SKM-1 (cell line): ENCODE measurements around the gene ZFYVE21.
"Not testable (repeated sequence)": the region's sequence is repeated elsewhere in the genome, so short reads cannot be mapped to it uniquely, and the experiment has no call there.

Source experiments
- DNase-seq: peaks from one replicate; lab custom pipeline; 2025; ENCODE audit not compliant: unreplicated experiment; lab: John Stamatoyannopoulos, UW

ZFYVE21 gene

GRCh38 chr14:103691655-103692054 lies 24.0 kb upstream of the ZFYVE21 start:
- DNase-seq = not testable (repeated sequence)

DNA sequence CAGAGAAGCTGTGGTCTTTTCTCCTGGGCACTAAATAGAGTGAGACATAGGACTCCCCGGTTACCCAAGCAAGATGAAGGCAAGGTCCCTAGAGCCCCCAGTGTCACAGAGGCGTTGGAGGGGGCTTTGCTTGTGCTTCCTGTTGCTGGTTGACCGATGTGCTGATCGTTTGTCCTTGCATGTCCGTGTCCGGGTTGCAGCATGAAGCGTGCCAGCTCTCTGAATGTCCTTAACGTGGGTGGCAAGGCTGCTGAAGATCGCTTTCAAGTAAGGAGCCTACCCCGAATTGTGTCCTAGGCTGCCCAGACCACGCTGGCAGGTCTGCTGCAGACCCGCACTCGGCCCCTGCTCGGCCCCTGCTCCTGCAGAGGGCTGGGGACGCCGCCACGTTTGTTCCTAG lies 23.5 kb upstream of the ZFYVE21 start:
- DNase-seq = no peak

DNA sequence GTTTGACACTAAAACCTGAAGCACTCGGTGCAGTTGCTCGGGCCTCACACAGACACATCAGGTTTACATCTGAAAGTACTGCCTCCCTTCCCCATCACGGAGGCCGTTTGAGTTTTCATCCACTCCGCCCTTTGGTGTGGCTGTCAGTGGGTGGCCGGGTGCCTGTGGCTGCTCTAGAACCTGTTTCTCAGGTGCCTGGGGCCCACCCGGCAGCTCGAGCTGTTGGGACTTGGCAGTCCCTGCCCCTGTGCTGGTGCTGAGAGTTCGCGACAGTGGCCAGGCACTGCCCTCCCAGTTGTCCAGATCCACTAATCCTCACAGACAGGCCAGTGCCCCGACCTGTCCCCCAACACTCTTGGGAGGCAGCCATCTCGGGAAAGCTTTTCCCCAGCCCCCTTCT lies 22.7 kb upstream of the ZFYVE21 start:
- DNase-seq = no peak

DNA sequence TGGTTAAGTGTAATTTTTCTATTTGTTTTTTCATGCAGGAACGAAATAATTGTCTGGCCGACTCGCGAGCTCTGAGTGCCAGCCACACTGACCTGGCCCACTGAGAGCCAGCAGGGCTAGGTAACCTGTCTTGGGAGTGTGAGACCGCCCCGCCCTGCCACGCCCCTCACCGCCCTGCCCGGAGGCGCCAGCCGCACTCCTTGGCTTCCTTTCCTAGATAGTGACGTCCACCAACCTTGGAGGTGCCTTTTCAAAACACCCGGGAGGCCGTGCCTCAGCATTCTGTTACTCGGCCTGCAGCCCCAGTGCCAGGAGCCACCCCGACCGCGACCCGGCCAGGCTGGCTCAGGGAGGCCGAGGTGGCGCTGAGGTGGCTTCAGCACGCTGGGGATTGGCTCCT lies 22.1 kb upstream of the ZFYVE21 start:
- DNase-seq = no peak

DNA sequence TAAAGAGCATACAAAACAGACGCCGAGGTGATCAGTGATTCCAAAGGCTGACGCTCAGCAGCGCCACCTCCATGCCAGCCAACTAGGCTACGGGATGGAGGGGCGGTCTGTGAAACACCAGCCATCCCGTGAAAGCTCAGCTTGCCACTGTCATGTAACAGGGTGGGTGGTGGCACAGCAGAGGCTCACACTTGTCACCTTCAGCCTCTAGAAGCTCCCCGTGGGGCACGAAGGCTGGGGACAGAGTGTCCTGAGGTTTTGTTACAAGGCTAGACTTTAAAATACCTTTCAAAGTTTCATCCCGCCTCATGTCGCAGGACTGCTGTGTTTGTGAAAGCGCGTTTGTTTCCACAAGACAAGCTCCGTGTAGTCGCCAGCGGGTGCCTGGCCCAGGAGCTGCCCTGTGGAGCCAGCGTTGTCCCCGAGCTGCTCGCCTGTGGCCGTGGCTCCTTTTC lies 21.0 kb upstream of the ZFYVE21 start:
- DNase-seq = no peak

- DNase-seq = no peak
These were observed 20.1 kb upstream of the ZFYVE21 start for GRCh38 chr14:103695296-103696069.

GRCh38 chr14:103696070-103696402 lies 19.6 kb upstream of the ZFYVE21 start:
- DNase-seq = no peak

DNA sequence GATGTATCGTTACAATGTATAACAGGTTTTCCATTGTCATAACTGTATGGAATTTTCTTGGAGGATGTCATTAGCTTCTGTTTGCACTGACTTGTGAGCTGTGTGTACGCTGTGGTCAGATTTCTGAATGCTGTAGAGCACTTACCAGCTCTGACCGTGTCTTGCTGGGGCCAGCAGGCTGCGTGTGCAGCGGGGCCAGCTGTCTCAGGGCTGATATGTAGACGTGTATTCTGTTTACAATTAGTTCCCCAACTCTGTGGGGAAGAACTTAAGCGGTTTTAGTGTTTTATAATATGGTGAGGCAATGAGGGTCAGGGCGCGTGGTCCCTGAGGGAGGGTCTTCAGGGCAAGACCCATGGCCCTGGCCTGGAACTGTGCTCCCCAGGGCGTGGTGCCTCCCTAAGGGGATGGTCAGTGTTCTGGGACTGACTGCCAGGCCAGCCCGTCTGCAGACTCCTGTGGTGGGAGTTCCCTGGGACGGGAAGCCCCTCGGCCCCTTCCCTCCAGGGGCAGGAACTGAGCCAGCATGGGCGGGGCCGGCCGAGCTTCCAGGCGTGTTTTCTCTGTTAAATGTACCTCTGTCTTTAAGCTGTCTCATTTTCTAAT lies 19.0 kb upstream of the ZFYVE21 start:
- DNase-seq = no peak

- no peak for DNase-seq
These were observed 18.4 kb upstream of the ZFYVE21 start for GRCh38 chr14:103697206-103697602.

DNA sequence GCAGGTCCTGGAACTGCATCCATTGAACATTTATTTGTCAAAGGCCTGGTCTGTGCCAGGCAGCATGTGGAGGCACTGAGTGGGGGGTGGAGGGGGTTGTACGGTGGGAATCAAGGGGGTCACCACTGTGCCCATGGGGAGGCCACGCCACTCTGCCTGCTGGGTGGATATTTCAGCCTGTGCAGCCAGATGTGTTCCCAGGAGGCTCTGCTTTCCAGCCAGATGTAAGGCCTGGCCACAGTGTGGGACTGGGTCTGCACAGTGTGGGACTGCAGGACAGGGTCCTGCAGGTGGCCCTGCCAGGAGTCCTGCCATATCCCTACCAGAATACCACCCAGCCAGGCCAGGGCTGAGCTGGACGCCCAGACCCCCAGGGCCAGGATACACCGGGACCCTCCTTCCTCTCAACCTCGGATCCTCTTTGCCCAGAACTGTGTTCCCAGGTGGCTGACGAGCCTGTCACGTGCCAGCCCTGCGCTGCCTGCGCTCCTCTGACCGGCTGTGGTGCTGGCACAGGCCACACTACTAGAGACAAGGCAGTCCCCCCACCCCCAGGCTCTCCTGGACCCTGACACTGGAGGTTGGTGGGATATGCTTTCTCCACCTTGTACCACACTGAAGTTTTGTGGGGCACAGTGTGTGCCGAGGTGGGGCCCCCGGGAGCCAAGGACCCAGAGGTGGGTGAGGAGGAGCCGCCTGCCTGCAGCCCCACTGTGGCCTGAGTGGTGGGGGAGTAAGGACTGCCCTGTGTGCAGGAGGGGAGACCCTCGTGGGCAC lies 17.8 kb upstream of the ZFYVE21 start:
- no peak for DNase-seq

- no peak for DNase-seq
These were observed 17.0 kb upstream of the ZFYVE21 start for GRCh38 chr14:103698380-103699260.

GRCh38 chr14:103699261-103699661 lies 16.3 kb upstream of the ZFYVE21 start:
- DNase-seq = no peak

DNA sequence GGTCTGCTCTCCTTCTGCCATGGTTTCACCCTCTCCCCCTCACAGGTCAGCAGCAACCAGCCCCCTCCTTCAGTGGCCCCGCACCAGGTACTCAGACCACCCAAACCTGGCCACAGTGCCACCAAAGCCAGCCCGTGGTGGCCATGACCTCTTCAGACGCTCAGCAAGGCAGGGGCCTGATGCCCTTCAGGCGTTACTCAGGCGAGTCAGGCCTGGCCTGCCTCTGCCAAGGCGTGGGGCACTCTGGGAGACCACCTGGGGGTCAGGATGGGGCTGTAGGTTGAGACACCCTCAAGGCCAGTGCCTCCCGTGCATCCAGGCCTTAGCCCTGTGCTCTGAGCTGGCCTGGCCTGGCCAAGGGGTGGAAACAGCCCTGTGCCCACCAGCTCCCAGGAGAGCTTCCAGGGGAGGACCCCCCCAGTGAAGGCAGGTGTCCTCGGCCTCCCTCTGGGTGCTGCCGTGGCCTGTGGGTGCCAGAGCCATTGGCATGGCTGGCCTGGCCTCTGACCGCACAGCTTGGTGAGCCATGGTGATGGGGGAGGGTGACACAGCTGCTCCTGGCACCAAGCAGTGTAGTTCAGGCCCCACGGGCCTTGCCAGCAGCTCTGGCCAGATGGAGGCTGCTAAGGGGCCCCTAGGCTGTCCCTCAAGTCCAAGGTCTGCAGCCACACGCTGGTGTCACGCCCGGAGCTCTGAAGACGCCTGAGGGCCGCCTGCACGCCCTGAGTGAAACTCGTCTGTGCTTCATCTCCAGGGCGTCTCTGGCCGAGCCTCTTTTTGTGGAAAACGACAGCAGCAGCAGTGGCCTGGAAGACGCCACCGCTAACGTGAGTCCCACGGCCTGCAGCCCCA lies 15.5 kb upstream of the ZFYVE21 start:
- no peak for DNase-seq

- no peak for DNase-seq
These were observed 14.7 kb upstream of the ZFYVE21 start for GRCh38 chr14:103700753-103701490.

DNA sequence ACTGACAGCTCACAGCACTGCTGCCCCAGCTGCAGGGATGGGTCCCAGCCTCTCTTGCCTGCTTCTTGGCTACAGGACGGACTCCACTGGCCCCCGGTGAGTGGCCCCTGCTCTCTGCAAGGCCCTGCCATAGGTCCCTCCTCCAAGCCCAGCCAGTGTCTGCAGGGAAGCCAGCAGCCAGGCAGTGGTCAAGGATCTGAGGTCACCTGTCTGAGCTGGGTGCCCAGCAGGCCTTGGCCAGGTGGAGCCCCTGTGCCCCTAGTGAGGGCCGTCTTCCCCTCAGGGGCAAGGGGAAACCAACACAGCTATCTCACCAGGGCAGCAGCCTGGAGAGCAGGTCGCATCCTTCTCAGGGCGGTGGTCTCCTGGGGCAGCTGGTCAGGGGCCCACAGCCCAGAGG lies 13.5 kb upstream of the ZFYVE21 start:
- DNase-seq = no peak

GRCh38 chr14:103702497-103703432 lies 12.8 kb upstream of the ZFYVE21 start:
- DNase-seq = no peak

DNA sequence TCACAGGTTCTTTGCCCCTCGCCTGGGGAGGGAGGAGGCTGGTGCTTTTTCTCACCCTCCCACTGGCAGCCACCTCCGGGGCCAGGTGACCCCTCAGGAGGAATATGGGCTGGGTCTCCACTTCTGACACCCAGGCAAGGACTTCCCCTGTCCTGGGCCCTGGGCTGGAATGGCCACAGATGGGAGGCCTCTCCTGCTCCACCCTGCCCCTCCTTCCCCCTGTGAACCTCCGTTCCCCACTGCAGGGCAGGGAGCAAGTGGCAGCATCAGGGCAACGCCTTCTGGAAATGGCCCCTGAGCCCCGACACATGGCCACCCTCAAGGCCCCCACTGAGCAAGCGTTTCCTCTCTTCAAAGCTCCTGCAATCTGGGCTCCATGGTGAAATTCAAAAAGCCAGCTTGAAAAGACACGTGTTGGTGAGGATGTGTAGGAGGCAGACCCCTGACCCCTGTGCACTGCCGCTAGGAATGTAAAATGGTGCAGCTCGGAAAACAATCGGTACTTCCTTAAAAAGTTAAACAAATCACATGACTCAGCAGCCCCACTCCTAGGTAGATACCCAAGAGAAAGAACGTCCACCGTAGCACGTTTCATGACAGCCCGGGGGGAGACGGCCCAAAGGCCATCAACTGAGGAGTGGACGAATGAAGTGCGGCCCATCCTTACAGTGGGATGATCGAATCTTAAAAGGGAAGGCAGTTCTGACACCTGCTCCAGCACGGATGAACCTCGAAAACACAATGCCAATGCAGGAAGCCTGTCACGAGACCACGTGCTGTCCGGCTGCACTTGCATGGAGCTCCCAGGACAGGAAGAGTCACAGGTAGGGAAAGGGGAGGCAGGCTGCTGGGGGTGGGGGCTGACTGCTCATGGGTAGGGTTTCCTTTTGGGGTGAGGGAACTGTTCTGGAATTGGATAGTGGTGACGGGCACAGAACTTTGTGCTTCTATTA lies 11.9 kb upstream of the ZFYVE21 start:
- DNase-seq = no peak
